Epithelial cell of prostate (primary cell): ENCODE measurements around the gene RIGI.
"Not testable (repeated sequence)": the region's sequence is repeated elsewhere in the genome, so short reads cannot be mapped to it uniquely, and the experiment has no call there.

Experiments used
- DNase-seq: peaks from one replicate; pipeline ENCODE4 v3.0.0-alpha.2; 2011; ENCODE audit warnings: low read depth, low spot score
- H3K27ac ChIP-seq: fragments of 450-650 bp; 2 replicates; pipeline ENCODE4 v1.5.1; 2017; ENCODE audit warnings: mild to moderate bottlenecking

RIGI gene

DNA sequence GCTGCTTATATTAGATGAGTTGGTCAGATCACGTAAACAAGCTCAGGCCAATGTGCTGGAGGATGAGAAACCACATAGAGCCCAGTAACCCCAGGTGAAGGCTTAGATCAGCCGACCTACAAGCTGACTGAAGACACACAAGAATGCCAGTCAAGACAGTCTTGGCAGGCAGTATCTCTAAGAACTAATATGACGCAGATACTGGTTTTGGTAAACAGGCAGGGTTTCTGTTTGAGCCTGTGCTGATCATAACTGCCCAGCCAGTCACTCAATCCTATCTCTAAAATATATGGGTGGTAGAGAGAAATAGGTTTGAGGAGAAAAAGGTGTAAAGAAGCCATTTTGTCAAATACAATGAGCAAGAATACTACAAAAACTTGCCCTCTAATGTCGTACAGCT lies 7.8 kb upstream of the RIGI start:
- H3K27ac ChIP-seq: no peak overlapping the region
- no peak for DNase-seq

DNA sequence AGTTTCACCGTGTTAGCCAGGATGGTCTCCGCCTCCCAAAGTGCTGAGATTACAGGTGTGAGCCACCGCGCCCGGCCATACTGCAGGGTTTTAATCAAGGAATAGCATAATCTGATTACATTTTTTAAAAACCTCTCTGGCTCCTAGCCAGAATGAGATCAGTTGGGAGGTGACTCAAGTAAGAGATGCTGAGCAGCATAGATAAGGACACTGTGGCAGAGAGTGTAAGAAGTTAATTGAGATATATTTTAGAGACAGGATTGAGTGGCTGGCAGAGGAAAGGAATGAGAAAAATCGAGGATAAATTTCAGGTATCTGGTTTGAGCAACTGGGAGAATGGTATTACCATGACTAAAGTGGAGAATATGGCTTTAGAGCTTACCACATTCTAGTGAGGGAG lies 7.3 kb upstream of the RIGI start:
- DNase-seq: no peak
- no peak overlapping the region for H3K27ac ChIP-seq

DNA sequence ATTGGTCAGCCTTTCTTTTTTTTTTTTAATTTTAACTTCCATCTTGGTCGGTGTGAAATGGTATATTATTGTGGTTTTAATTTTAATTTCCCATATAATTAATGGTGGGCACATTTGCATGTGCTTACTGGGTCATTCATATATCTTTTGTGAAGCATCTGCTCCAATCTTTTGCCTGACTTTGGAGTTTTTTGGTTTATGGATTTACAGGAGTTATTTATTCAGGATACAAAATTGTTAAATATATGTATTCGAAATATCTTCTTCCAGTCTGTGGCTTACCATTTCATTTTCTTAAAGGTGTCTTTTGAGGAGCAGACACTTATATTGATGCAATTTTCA lies 682 bp upstream of the RIGI start:
- DNase-seq: no peak

DNA sequence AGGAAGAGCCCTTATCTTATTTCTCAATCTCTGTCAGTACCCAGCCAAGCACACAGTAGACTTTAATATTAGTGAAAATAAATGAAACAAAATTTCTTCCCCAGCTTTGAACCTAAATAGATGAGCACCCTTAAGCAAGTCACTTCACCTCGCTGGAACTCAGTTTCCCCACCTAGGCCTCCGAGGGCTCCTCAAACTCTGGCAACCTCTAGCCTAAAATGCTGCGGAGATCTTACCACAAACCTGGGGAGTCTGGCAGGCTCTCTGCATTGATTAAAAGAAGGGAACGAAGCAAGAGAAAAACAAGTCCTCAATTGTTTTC lies 326 bp downstream of the RIGI start:
- DNase-seq: no peak
- H3K27ac ChIP-seq: peak overlapping the region; percentile 64

More for the DNA sequence above, 682 bp upstream of the RIGI start:
- H3K27ac ChIP-seq: peak overlapping the region; percentile 64

DNA sequence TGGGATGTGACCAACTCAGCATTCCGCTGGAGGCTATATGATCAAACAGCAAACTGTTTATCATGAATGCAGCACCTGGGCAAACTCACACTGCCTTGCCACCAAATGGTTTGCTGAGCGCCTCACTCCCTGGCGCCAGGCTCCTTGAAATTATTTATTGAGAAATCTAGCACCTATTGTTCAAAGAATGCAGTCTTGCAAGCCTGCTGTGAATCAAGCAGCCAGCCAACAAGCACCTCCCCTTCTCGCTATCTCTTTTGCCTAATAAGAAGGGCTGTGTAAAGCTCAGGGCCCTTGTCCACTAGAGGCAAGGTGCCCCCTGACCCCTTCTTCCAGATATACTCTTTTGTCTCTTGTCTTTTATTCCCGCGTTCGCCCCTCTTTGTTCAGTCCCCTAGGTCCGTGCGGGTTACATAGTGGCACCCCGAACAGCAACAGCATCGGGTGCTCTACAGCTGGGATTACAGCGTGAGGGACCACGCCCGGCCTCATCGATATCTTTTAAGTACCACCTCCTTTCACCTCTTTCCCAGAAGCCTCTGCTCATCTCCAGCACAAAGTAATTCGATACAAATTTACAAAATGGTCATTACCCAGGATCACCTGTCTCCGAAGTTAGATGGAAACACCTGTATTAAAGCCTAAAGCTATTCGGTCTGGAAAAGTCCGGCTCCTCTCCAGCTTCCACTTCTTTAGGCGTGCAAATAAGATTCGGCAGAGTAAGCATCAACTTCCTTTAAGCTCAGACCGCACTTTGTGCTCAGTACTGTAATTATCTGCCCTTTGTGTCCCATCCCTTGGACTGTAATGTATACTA lies 896 bp downstream of the RIGI start:
- H3K27ac ChIP-seq: peak overlapping the region; percentile 64
- DNase-seq: no peak

DNA sequence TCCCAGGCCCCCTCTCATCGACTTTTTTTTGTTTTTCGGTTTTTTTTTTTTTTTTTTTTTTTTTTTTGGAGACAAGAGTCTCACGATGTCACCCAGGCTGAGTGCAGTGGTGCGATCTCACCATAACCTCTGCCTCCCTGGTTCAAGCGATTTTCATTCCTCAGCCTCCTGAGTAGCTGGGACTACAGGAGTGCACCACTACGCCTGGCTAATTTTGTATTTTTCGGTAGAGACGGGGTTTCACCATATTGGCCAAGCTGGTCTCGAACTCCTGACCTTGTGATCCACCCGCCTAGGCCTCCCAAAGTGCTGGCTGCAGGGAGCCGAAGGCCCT lies 1.5 kb downstream of the RIGI start:
- not testable (repeated sequence) for DNase-seq
- H3K27ac ChIP-seq: peak overlapping the region; percentile 64

DNA sequence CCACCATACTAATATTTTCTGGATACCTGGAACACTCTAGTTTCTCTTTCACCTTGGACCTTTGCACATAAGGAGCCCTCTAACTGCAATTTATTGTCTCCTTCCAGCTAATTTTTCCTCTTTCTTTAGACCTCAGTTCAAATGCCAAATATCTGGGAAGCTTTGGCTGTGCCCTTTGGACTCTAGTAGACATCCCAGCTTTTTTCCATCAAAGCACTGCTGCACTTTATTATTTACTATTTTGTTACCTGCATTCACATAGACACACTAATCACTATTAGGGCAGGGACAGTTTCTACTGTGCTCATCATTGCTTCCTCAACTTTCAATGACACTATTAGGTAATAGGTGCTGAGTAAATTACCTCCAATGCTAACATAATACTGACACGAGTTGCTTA lies 2.1 kb downstream of the RIGI start:
- no peak overlapping the region for H3K27ac ChIP-seq
- no peak for DNase-seq

DNA sequence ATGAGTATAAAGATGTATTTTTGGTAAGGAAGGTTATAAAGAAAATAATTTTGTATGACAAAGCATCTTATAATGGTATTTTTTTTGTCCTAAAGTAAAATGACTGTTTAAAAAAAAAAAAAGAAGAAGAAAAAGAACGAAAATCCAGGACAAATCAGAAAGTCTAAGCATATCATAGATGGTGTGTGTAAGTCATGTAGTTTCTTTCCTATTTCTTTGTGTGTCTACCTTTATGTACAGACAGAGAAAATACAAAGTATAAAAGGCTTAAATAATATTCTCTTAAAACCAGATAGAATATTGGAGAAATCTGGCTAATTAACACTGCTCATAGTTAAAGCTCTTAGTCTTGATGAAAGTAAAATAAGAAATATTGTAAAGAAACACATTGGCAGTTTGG lies 7.7 kb downstream of the RIGI start:
- H3K27ac ChIP-seq: no peak overlapping the region
- DNase-seq: no peak

DNA sequence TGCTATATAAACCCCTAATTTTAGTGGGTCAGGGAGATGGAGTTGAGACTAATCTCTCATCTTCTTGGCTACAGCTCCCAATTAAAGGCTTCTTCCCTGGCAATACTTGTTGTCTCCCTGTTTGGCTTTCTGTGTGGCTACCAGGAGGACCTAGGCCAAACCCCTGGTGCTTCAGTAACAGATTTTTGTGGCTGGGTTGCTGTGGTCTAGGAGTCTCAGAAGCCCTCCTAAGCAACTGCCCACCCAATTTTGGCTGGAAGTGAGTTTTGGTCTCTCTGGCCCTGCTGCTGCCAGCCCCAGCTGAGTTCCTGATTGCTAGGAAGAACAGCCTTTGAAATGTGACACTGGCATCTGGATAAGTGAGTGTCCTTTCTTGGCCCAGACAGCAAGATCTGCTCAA lies 9.8 kb downstream of the RIGI start:
- no peak for DNase-seq
- no peak overlapping the region for H3K27ac ChIP-seq

DNA sequence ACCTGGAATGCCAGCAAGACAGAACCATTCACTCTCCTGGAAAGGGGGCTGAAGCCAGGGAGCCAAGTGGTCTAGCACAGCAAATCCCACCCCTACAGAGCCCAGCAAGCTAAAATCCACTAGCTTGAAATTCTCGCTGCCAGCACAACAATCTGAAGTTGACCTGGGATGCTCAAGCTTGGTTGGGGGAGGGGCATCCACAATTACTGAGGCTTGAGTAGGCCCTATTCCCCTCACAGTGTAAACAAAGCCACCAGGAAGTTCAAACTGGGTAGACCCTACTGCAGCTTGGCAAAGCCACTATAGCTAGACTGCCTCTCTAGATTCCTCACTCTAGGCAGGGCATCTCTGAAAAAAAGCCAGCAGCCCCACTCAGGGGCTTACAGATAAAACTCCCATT lies 17.3 kb downstream of the RIGI start:
- DNase-seq: no peak
- H3K27ac ChIP-seq: no peak overlapping the region

DNA sequence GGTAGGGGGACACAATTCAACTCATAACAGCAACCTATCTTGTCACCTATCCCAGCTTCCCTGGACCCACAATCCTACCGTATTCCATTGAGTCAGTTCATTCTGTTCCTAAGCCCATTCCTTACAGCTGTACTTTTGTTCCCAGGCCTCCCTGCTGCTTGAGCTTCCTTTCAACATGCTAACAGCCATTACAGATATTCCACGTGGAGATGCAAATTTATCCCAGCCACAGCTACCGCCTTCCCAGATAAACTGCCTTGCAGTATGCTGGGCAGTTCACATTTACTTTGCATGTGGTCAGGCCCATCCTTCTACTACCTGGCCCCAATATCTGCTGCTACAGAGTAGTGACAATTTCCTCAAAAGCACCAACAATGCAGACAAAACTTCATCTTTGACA lies 23.0 kb downstream of the RIGI start:
- H3K27ac ChIP-seq: peak overlapping the region; percentile 83
- DNase-seq: no peak

DNA sequence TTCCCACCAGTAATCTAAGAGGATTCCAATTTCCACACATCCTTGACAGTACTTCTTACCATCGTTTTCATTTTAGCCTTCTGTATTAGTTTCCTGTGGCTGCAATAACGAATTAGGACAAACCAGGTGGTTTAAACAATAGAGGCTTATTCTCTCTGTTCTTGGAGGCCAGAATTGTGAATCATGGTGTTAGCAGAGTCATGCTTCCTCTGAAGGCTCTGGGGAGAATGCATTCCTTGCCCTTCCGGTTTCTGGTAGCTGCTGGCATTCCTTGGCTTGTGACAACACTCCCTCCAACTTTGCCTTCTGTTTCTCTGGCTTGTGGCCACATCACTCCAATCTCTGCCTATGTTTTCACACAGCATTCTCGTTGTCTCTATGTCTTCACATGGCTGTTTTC lies 23.5 kb downstream of the RIGI start:
- H3K27ac ChIP-seq: peak overlapping the region; percentile 83
- DNase-seq: peak; percentile 77

DNA sequence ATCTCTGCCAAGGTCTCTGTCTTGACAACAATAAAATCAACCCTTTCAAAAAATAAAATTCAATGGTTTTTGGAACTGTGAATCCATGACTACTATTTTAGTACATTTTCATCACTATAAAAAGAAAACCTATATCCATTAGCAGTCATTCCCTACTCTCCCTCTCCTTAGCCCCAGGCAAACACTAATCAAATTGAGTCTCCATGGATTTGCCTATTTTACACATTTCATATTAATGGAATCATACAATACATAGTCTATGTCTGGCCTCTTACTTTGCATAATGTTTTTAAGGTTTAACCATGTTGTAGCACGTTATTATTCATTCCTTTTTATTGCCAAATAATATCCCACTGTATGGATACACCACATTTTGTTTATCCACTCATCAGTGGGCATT lies 24.1 kb downstream of the RIGI start:
- H3K27ac ChIP-seq: peak overlapping the region; percentile 83
- DNase-seq: no peak

DNA sequence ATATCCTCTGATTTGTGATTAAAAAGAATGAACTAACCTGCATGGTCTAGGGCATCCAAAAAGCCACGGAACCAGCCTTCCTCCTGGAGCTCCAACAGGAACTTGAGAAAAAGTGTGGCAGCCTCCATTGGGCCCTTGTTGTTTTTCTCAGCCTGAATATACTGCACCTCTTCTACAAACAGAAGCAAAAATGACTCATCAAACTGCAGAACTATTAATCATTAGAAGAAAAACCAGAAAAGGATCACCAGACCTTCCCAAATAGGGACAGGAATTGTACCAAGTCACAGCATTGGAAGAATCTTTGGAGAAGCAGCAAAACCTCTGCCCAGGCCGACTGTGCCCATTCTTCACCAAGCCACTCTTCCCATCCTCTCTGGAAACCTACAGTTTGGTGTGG lies 25.2 kb downstream of the RIGI start:
- H3K27ac ChIP-seq: peak overlapping the region; percentile 83
- DNase-seq: peak; percentile 34

DNA sequence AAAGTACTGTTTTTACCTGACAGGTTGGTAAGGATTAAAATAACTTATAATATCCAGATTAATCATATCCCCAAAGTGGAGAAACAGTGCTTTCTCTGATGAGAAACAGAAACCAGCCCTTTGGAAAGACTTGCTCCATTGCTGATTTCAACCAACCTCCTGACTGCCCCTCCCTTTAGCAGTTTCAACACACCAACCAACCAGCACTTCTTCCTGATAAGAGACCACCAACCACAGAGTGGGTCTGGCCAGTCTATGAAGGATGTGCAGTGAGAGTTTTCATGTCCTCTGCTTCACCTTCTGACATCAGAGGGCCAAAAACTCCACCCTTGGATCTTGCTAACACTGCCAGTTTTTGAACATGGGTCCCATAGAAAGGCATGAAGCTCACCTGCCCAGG lies 28.1 kb downstream of the RIGI start:
- H3K27ac ChIP-seq: no peak overlapping the region
- no peak for DNase-seq

DNA sequence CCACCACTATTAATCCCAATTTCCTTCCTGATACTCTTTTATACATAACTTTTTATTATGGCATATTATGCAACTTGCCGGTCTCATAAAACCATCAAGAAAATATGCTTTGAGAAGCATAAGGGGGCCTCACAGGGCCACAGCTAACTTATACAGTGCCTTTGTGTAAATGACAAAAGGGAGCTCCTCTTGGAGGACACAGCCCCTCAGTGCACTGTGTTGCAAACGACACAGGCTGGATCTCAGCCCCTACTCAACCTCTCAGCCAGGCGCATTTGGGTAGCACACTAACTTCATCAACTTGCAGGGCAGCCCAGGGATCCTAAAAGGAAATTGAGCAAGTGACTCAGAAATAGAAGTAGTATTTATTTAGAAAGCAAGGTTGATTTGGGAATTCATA lies 35.4 kb downstream of the RIGI start:
- no peak for DNase-seq
- H3K27ac ChIP-seq: no peak overlapping the region

DNA sequence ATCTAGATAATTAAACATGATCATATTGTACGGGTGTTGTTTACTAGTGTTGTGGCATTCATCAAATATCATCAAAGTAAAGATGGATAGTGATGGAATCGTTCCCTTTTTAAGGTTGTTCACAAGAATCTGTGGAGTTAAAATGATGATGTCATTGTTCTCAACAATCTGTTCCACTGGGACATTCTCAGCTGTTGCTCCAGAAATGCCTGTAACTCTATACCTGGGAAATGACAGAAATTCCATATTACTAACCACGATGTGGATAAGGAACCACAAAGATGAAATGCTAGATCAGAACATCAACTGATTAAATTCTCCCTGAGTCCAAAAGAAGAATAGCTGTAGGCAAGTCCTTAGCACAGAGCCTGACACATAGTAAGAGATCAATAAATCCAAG lies 38.0 kb downstream of the RIGI start:
- H3K27ac ChIP-seq: no peak overlapping the region
- no peak for DNase-seq

DNA sequence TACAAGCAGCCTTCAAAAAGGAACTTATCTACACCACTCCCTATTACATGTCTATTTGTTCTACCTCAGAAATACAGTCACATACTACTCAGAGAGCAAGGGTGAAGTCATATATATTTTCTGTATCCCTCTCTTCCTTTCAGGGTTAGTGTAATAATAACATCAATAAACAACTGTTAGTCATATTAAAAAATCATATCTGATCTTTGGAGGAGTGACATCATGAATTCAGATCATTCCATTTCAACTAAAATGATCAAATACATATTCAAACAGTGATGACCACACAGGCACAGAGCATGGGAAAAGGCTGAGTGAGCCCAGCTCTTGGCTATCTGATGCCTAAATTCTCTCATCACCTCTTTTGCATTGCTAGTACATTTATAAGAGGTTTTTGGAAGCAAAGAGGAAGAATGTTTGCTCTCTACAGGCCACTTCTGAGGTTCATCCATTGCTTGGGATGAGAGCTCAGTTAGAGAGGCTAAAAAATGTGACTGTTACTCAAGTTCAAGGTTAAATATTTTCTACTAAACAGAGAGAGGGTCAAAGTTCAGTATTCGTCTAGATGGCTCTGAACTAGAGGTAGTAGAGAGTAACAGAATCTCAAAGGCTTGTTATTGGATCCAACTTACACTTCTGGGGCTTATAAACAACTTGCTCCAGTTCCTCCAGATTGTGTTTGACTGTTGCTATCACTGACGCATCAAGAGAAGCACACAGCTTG lies 39.0 kb downstream of the RIGI start:
- peak overlapping the region; percentile 13 for H3K27ac ChIP-seq
- DNase-seq: no peak

DNA sequence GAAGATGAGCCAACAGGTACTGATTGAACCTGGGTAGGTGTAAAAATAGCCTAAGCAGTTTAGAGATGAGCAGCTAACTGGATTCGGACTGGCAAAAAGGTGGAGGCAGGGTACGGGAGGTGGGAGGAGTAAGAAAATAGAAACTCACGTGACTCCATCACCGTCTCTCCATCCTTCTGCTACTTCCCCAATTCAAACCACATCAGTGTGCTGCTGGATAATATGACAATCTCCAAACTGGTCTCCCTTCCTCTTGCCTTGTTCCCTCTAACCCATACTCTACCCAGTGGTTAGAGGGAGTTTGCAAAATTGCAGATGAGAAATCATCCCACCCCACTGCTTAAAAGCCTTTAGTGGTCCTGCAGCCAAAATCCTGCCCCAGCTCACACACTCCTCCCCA lies 42.7 kb downstream of the RIGI start:
- DNase-seq: no peak
- H3K27ac ChIP-seq: no peak overlapping the region
